K562 (cell line): ENCODE measurements around the gene VEGFB. TPM values are rescaled to one million over a fixed set of nuclear protein-coding genes. Genes with fewer than 3 reads are reported as not detected.

ENCODE experiments used
- AFF4 ChIP-seq: sonication (generic); formaldehyde crosslinking; IDR thresholded peaks from 2 replicates; pipeline ENCODE4 v1.8.0; 2023; ENCODE audit warnings: mild to moderate bottlenecking, missing genetic modification reagents
- FOXA3 ChIP-seq, 2 experiments: fragments of 450-650 bp in 1 of 2; sonication (generic) in 1 of 2; formaldehyde crosslinking; IDR thresholded peaks in 1 of 2; conservative IDR thresholded peaks in 1 of 2; 2 replicates each; pipeline versions ENCODE4 v1.4.0 to v1.8.0; 2020 to 2022; ENCODE audit warnings: mild to moderate bottlenecking in 2 of 2, missing genetic modification reagents in 1 of 2
- PKNOX1 ChIP-seq: fragments of 450-650 bp; IDR thresholded peaks from 2 replicates; pipeline ENCODE4 v1.6.1; 2016
- ZNF347 ChIP-seq: fragments of 450-650 bp; formaldehyde crosslinking; IDR thresholded peaks from 2 replicates; pipeline ENCODE4 v1.4.0; 2020; ENCODE audit warnings: low read depth, mild to moderate bottlenecking, moderate library complexity
- polyA plus RNA-seq, 8 experiments: library from polyadenylated mRNA; depleted of rRNA in 4 of 8; stranded (reverse) in 5 of 8; unstranded in 3 of 8; fragments of >200 nt; fragmentation: Nextera tagmentation in 2 of 8; fragmentation: Illumina TruSeq in 1 of 8; extraction: Ambion mirVana in 2 of 8; extraction: Trizol in 1 of 8; gene quantifications; 2 replicates each; pipeline versions ENCODE4 v1.2.1 to v1.2.3, GENCODE V29; 2011 to 2014; ENCODE audit warnings: inconsistent platforms in 1 of 8, missing spikeins in 1 of 8
- total RNA-seq, 7 experiments: library from RNA; depleted of rRNA in 6 of 7; stranded (reverse); fragments of >200 nt in 6 of 7; fragmentation: Illumina TruSeq in 2 of 7; extraction: Trizol in 2 of 7; gene quantifications; 2 replicates each; pipeline versions ENCODE4 v1.2.1 to v1.2.3, GENCODE V29; 2011 to 2021; ENCODE audit warnings: low replicate concordance in 1 of 7
- TF ChIP-seq, protein P1 (sequence below), 2 experiments: IDR thresholded peaks; 2 replicates each; pipeline ENCODE4 v1.6.1; 2011; ENCODE audit warnings: borderline replicate concordance in 1 of 2, control low read depth in 1 of 2, low read depth in 1 of 2, low read length in 1 of 2, mild to moderate bottlenecking in 1 of 2, mixed read lengths in 1 of 2, moderate library complexity in 1 of 2; ENCODE audit not compliant: insufficient read depth in 1 of 2, insufficient read length in 1 of 2, poor library complexity in 1 of 2, severe bottlenecking in 1 of 2; ENCODE audit errors: extremely low read depth in 1 of 2

VEGFB gene
- total and polyA plus RNA-seq, 9 of the 15 experiments (the other 6 are each of a cell fraction or from before 2014, with no cell fraction given), result 11.0 to 83.4 (median 25.7) TPM

- TF ChIP-seq PKNOX1, result no peak
- no peak for TF ChIP-seq FOXA3 (CRISPR knock-in tag; conservative IDR thresholded peaks at IDR 0.05 in 1 of 2, IDR thresholded peaks at IDR 0.05 in 1 of 2)
- TF ChIP-seq, protein P1, sequence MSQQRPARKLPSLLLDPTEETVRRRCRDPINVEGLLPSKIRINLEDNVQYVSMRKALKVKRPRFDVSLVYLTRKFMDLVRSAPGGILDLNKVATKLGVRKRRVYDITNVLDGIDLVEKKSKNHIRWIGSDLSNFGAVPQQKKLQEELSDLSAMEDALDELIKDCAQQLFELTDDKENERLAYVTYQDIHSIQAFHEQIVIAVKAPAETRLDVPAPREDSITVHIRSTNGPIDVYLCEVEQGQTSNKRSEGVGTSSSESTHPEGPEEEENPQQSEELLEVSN (IDR thresholded peaks at IDR 0.05; ENCODE audit: borderline replicate concordance in 1 of 2, extremely low read depth in 1 of 2, insufficient read depth in 1 of 2, insufficient read length in 1 of 2, low read depth in 1 of 2, low read length in 1 of 2, poor library complexity in 1 of 2, severe bottlenecking in 1 of 2), result no peak
- TF ChIP-seq ZNF347, result no peak
- no peak for TF ChIP-seq AFF4 (CRISPR knock-in tag)
Measured at GRCh38 chr11:64258356-64258755, 24.0 kb downstream of the VEGFB start (continued).
